Bronchial epithelial cell (primary cell): ENCODE data around the gene ITPKC. TPM values are rescaled to one million over a fixed set of nuclear protein-coding genes. Genes with fewer than 3 reads are reported as not detected.

Experiments used
- DNase-seq: peaks from one replicate; pipeline ENCODE4 v3.0.0-alpha.2; 2010; ENCODE audit warnings: low read depth
- FAIRE-seq: peaks from 2 replicates; lab custom pipeline; 2011; peaks lifted over from hg19 to GRCh38; lab: Jason Lieb, UNC
- H3K27me3 ChIP-seq: 2 replicates; pipeline ENCODE4 v1.5.1; 2011; ENCODE audit warnings: low read length; ENCODE audit not compliant: control insufficient read depth, insufficient read depth
- H3K36me3 ChIP-seq: 2 replicates; pipeline ENCODE4 v1.5.1; 2011; ENCODE audit warnings: low read length; ENCODE audit not compliant: control insufficient read depth, insufficient read depth
- H3K4me3 ChIP-seq: 2 replicates; pipeline ENCODE4 v1.5.1; 2011; ENCODE audit warnings: mild to moderate bottlenecking, low read depth, low read length, control low read depth
- total RNA-seq: library from RNA; depleted of rRNA; stranded (reverse); fragments of >200 nt; gene quantifications from 2 replicates; pipeline ENCODE4 v1.2.1, GENCODE V29; 2014
- TF ChIP-seq, protein P1 (sequence below): IDR thresholded peaks from 2 replicates; pipeline ENCODE4 v1.5.1; 2011; ENCODE audit warnings: mild to moderate bottlenecking, moderate library complexity, low read length, control low read depth, inconsistent platforms; ENCODE audit not compliant: insufficient read depth, severe bottlenecking

Gene ITPKC
- 26.9 and 34.7 TPM in 2 replicates for total RNA-seq

DNA sequence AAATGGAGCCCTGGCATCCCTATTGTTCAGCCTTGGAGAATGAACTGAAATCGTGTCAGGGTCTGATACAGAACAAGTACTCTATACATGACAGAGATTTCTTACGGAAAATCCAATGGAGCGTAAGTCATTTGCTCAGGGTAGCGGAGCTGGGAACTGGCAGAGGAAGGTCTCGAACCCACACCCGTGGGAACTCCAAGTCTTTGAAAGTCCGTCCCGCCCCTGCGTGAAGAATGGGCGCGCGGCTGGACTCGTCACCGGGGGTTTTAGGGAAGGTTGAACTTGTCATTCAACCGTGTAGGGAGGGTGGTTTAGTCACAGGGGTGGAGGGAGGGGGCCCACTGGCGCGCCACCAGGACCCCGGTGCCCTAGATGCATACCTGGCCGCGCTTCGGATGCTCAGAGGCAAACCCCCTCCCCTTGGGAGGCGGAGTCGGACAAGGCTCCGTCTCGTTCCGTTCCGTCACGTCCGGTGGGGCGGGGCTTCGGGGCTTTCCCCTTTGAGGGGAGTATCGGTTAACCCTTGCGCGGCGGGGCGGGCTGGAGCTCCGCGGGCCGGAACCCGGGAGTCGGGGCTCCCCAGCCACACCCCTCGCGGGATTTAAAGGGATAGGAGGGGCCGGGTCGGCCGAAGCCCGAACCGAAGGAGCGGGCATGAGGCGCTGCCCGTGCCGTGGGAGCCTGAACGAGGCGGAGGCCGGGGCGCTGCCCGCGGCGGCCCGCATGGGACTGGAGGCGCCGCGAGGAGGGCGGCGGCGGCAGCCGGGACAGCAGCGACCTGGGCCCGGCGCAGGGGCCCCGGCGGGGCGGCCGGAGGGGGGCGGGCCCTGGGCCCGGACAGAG lies at the start of gene ITPKC, which contains the start of gene COQ8B:
Gene ITPKC, plus strand, starts transcription at position 631 of the 843 bp plus-strand sequence. Its CDS starts 24 bp downstream, at position 655.
Gene COQ8B, minus strand, starts transcription at position 405 of the 843 bp plus-strand sequence. CDS start 2,254 bp downstream, outside the sequence.
- FAIRE-seq: no peak
- peaks cover 10% of the 10 kb centered on the region for H3K36me3 ChIP-seq
- DNase-seq: peak; percentile 93
- H3K4me3 ChIP-seq: peak within 1 kb of the TSS; percentile 99
- no peaks in the 10 kb centered on the region for H3K27me3 ChIP-seq
- TF ChIP-seq, protein P1, sequence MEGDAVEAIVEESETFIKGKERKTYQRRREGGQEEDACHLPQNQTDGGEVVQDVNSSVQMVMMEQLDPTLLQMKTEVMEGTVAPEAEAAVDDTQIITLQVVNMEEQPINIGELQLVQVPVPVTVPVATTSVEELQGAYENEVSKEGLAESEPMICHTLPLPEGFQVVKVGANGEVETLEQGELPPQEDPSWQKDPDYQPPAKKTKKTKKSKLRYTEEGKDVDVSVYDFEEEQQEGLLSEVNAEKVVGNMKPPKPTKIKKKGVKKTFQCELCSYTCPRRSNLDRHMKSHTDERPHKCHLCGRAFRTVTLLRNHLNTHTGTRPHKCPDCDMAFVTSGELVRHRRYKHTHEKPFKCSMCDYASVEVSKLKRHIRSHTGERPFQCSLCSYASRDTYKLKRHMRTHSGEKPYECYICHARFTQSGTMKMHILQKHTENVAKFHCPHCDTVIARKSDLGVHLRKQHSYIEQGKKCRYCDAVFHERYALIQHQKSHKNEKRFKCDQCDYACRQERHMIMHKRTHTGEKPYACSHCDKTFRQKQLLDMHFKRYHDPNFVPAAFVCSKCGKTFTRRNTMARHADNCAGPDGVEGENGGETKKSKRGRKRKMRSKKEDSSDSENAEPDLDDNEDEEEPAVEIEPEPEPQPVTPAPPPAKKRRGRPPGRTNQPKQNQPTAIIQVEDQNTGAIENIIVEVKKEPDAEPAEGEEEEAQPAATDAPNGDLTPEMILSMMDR: no peak

DNA sequence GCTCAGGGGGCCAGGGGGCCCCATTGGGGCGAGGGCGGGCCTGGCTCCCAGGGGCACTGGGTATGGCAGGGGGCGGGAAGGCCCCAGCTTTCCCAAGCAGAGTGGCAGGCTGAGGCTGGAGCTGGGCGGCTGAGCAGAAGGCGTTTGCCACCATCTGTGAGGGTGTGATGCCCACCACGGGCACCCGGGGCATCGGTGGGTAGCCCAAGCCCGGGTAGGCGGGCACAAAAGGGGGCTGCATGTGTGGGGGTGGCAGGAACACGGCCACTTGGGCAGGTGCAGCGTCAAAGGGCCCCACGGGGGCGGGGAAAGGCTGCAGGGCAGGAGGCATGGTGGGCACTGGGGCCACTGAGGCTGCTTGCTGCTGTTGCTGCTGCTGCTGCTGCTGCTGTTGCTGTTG lies 49.3 kb upstream of the ITPKC start:
- no peak for FAIRE-seq
- TF ChIP-seq, protein P1: no peak
- H3K4me3 ChIP-seq: no peak overlapping the region
- peaks cover 28% of the 10 kb centered on the region for H3K36me3 ChIP-seq
- no peaks in the 10 kb centered on the region for H3K27me3 ChIP-seq
- DNase-seq: no peak

DNA sequence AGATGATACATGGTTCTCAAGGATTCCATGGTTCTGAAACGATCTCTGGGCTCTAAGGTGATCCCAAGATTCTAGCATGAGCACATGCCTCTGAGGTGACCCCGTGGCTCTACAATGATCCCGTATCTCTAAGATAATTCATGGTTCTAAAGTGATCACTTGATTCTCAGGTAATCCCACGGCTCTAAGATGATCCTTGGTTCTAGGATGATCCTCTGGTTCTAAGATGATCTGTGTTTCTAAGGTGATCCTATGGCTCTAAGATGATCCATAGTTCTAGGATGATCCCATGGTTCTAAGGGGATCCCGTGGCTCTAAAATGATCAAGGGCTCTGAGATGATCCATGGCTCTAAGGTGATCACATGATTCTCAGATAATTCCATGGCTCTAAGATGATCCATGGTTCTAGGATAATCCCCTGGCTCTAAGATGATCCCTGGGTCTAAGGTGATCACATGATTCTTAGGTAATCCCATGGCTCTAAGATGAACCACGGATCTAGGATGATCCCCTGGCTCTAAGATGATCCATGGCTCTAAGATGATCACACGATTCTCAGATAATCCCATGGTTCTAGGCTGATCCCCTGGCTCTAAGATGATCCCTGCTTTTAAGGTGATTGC lies 47.8 kb upstream of the ITPKC start:
- FAIRE-seq: no peak
- H3K4me3 ChIP-seq: no peak overlapping the region
- no peaks in the 10 kb centered on the region for H3K27me3 ChIP-seq
- no peak for DNase-seq
- TF ChIP-seq, protein P1: no peak
- peaks cover 41% of the 10 kb centered on the region for H3K36me3 ChIP-seq

DNA sequence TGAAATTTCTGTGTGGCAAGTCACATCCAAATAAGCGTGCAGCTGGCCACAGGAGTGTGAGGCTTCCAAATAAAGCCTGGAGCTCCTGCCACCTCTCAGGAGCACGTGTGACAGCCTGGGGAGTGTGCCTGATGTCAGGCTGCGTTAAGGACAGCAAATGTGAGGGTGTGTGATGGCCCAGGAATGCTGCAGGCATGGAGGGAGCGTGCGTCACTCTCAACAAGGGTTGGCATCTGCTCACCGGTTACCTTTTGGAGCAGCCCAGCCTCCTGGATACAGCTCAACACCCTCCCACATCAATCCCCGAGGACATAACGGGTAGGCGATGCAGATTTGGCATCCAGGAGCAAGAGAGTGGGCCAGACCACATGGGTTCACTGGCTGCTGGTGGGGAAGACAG lies 45.5 kb upstream of the ITPKC start:
- Histone ChIP-seq H3K36me3 (peaks cover 45% of the 10 kb centered on the region), H3K27me3 (no peaks in the 10 kb centered on the region), H3K4me3 (no peak overlapping the region)
- TF ChIP-seq, protein P1: no peak
- FAIRE-seq (no peak), DNase-seq (no peak)

DNA sequence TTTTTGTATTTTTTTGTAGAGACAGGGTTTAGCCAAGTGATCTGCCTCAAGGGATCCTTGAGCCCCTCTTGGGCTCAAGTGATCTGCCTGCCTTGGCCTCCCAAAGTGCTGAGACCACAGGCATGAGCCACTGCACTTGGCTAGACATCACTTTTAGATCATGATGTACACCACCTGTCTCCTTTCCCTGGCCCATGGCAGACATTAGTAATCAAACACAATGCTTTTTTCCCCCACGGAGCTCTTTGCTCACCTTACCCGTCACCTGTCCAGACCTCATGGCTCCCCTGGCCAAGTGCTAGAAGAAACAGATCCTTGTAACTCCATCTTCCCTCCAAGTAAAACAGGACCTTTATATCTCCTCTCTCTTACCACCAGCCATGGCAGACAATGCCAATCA lies 44.9 kb upstream of the ITPKC start:
- Histone ChIP-seq H3K36me3 (peaks cover 47% of the 10 kb centered on the region), H3K27me3 (no peaks in the 10 kb centered on the region), H3K4me3 (no peak overlapping the region)
- DNase-seq (no peak), FAIRE-seq (no peak)
- TF ChIP-seq, protein P1: no peak
